T-helper 17 cell (primary cell): Measurements from ENCODE around the gene SSU72. TPM values are rescaled to one million over a fixed set of nuclear protein-coding genes. Genes with fewer than 3 reads are reported as not detected.

Experiments used
- ATAC-seq: fragments of 150-1000 bp; cut with Tn5 transposase; 2 replicates; pipeline ENCODE4 v1.10.0; 2021; ENCODE audit warnings: mild to moderate bottlenecking, moderate library complexity
- DNase-seq, 3 donors: peaks; one replicate each; pipeline versions ENCODE4 v3.0.0 to v3.0.0-alpha.2; 2020 to 2021
- H3K9me3 ChIP-seq: one replicate; pipeline ENCODE4 v1.7.0; 2013; ENCODE audit warnings: low read length, mild to moderate bottlenecking; ENCODE audit not compliant: control insufficient read depth, poor library complexity, severe bottlenecking
- H3K27ac Mint-ChIP-seq: one replicate; pipeline ENCODE4 v1.8.0; 2022; ENCODE audit warnings: mild to moderate bottlenecking, moderate library complexity, mixed read lengths
- H3K27me3 Mint-ChIP-seq: one replicate; pipeline ENCODE4 v1.8.0; 2022; ENCODE audit warnings: mixed read lengths
- H3K36me3 Mint-ChIP-seq: one replicate; pipeline ENCODE4 v1.8.0; 2022; ENCODE audit warnings: low read depth, mixed read lengths
- H3K4me1 Mint-ChIP-seq: one replicate; pipeline ENCODE4 v1.8.0; 2022; ENCODE audit warnings: mild to moderate bottlenecking, mixed read lengths
- H3K4me3 Mint-ChIP-seq: one replicate; pipeline ENCODE4 v1.8.0; 2022; ENCODE audit warnings: mild to moderate bottlenecking, moderate library complexity, mixed read lengths
- total RNA-seq, 4 donors: library from RNA in 2 of 4; stranded (reverse) in 2 of 4; gene quantifications; one replicate each; pipeline ENCODE4 v1.2.3 and lab custom pipeline; 2022 to 2026

The SSU72 gene
- total RNA-seq, 2 donors from 2014 or later, result 99.3 to 103 TPM

- peaks cover 10% of the 10 kb centered on the region for H3K4me1 Mint-ChIP-seq
- H3K27ac Mint-ChIP-seq, result no peak overlapping the region
- H3K27me3 Mint-ChIP-seq, result no peaks in the 10 kb centered on the region
- H3K36me3 Mint-ChIP-seq, result no peaks in the 10 kb centered on the region
- H3K4me3 Mint-ChIP-seq, result no peak overlapping the region
- ATAC-seq (no peak), DNase-seq (no peak)
- H3K9me3 ChIP-seq, result no peaks in the 10 kb centered on the region
Measured at GRCh38 chr1:1604374-1605033, 29.8 kb upstream of the SSU72 start.

GRCh38 chr1:1603671-1604373, 29.2 kb upstream of the SSU72 start:
- H3K27me3 Mint-ChIP-seq, result peaks cover 2% of the 10 kb centered on the region
- no peak overlapping the region for H3K4me3 Mint-ChIP-seq
- peaks cover 12% of the 10 kb centered on the region for H3K4me1 Mint-ChIP-seq
- H3K36me3 Mint-ChIP-seq, result no peaks in the 10 kb centered on the region
- no peak overlapping the region for H3K27ac Mint-ChIP-seq
- no peaks in the 10 kb centered on the region for H3K9me3 ChIP-seq
- no peak for ATAC-seq
- no peak for DNase-seq

GRCh38 chr1:1602968-1603506, 28.4 kb upstream of the SSU72 start:
- no peak overlapping the region for H3K27ac Mint-ChIP-seq

DNA sequence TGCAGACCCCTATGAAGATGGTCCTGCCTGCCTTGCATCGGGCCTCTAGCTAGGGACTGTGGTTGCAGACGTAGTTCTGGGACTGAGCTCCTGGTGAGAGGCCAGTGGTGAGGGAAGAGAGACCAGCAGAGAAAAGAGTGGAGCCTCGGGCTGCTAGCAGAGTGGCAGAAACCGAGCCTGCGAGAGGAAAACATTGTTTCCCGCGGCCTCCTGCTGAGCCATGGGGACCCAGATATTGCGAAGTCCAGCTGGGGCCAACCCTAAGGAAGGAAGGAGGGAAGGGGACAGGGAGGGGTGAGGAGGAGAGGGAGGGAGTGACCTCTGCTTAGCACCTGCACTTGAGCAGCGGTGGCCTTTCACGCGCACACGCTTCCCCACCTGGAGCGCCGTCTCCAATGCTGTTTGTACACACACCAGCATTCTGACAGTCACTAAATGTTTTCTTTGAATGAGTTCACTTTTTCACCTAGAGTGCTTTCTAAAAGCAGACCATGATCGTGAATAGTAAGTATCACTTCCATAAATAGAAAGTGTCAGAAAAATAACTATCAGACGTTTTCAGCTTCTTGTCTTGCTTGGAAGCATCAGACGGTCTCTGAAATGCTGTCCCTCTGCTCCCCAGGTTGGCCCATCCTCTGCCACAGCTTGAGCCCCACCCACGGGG, 27.8 kb upstream of the SSU72 start:
- H3K4me1 Mint-ChIP-seq, result peaks cover 10% of the 10 kb centered on the region
- ATAC-seq (no peak), DNase-seq (no peak)
- H3K9me3 ChIP-seq, result no peaks in the 10 kb centered on the region
- peaks cover 5% of the 10 kb centered on the region for H3K27me3 Mint-ChIP-seq
- H3K27ac Mint-ChIP-seq, result peak overlapping the region; percentile 21
- H3K36me3 Mint-ChIP-seq, result no peaks in the 10 kb centered on the region
- H3K4me3 Mint-ChIP-seq, result no peak overlapping the region

More at GRCh38 chr1:1602968-1603506, 28.4 kb upstream of the SSU72 start:
- H3K4me3 Mint-ChIP-seq, result no peak overlapping the region
- DNase-seq (no peak), ATAC-seq (no peak)
- peaks cover 14% of the 10 kb centered on the region for H3K4me1 Mint-ChIP-seq
- H3K27me3 Mint-ChIP-seq, result peaks cover 5% of the 10 kb centered on the region
- H3K36me3 Mint-ChIP-seq, result no peaks in the 10 kb centered on the region
- H3K9me3 ChIP-seq, result no peaks in the 10 kb centered on the region

DNA sequence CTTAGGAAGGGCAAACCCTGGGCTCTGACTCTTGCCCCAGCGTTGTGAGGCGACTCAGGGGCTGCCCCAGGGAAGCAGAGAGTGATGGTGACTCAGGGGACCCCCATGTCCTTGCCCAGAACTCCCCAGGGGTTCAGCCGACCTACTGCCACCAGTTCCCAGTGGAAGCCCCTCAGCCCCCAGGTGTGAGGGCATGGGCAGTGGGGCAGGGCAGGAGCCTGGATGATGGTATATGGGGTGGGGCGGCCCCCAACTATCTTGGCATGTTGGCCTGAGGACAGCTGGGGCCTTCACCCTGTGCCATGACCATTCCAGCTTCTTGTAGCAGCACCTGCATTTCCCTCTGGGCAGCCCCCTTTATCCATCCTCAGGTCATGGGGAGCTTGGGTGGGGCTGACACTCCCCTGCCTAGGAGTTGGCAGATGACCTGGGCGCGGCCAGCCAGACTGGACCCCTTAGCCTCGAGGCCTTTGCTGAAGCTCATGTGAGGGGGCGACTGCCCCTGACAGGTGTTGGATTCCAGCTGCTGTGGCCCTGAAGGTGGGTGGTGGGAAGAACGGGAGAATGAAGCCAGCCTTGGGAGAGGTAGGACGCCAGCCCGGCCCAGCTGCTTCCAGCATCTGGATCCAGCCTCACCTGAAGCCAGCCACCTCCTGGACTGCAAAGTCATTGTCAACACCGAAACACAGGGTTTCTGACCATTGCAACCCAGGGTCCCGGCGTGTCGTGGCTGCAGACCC, 27.1 kb upstream of the SSU72 start:
- no peak overlapping the region for H3K4me3 Mint-ChIP-seq
- H3K27me3 Mint-ChIP-seq, result peaks cover 5% of the 10 kb centered on the region
- no peak for ATAC-seq
- DNase-seq, result no peak
- peaks cover 4% of the 10 kb centered on the region for H3K4me1 Mint-ChIP-seq
- peak overlapping the region; percentile 21 for H3K27ac Mint-ChIP-seq
- H3K9me3 ChIP-seq, result no peaks in the 10 kb centered on the region
- H3K36me3 Mint-ChIP-seq, result no peaks in the 10 kb centered on the region

- DNase-seq (no peak), ATAC-seq (no peak)
- Mint-ChIP-seq H3K27me3 (peaks cover 5% of the 10 kb centered on the region), H3K4me3 (peak overlapping the region; percentile 77), H3K27ac (no peak overlapping the region), H3K36me3 (no peaks in the 10 kb centered on the region), H3K4me1 (peaks cover 3% of the 10 kb centered on the region)
- no peaks in the 10 kb centered on the region for H3K9me3 ChIP-seq
Measured at GRCh38 chr1:1600861-1601563, 26.3 kb upstream of the SSU72 start.

GRCh38 chr1:1599935-1600860, 25.5 kb upstream of the SSU72 start, which contains the start of gene FNDC10:
TSS of gene FNDC10 (minus strand) at chr1:1600135. CDS start at chr1:1600015, 120 bp downstream.
- peak within 1 kb of the TSS; percentile 70 for H3K27ac Mint-ChIP-seq
- DNase-seq, result no peak
- peaks cover 5% of the 10 kb centered on the region for H3K27me3 Mint-ChIP-seq

DNA sequence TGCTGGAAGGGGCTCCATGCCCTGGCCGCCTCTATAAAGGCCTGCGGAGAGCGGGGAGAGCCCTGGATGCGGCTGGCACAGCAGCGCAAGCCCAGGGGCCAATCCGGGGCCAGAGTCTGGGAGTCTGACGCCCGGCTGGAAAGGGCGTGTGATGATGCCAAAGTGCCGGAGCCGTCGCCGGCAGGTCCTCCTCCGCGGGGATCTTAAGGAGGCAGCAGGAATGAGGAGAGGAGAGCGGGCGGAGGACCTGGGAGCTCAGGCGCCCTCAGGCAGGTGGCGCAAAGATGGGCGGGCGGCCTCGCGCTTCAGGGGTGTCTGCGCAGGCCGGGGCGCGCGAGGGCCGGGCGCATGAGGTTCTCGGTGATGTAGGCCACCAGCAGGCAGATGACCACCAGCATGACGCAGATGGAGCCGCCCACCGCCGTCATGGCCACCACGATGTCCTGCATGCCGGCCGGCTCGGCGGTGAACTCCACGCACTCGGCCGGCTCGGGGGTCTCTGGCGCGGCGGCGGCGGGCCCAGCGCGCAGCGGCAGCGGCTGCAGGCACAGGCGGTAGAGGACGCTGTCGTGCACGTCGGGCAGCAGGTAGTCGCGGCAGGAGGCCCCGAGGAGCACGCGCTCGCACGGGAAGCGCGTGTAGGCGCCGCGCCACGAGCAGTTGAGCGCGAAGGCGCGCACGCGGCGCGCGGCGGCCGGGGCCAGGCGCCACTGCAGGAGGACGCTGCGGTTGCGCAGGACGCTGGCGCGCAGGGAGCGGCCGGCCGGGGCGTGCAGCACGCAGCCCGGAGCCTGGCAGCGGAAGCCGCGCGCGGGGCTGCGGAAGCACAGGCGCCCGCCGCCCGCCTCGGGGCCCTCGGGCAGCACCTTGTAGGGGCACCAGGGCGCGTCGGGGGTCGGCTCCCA, 24.6 kb upstream of the SSU72 start:
- Mint-ChIP-seq H3K36me3 (no peaks in the 10 kb centered on the region), H3K4me1 (peaks cover 3% of the 10 kb centered on the region), H3K4me3 (peak overlapping the region; percentile 88), H3K27me3 (peaks cover 5% of the 10 kb centered on the region), H3K27ac (peak overlapping the region; percentile 70)
- H3K9me3 ChIP-seq, result no peaks in the 10 kb centered on the region
- DNase-seq, result no peak
- peak; percentile 64 for ATAC-seq

More at GRCh38 chr1:1599935-1600860, 25.5 kb upstream of the SSU72 start, which contains the start of gene FNDC10:
- H3K9me3 ChIP-seq, result no peaks in the 10 kb centered on the region
- Mint-ChIP-seq H3K4me3 (peak within 1 kb of the TSS; percentile 88), H3K36me3 (no peaks in the 10 kb centered on the region), H3K4me1 (peaks cover 3% of the 10 kb centered on the region)
- ATAC-seq, result peak; percentile 52

DNA sequence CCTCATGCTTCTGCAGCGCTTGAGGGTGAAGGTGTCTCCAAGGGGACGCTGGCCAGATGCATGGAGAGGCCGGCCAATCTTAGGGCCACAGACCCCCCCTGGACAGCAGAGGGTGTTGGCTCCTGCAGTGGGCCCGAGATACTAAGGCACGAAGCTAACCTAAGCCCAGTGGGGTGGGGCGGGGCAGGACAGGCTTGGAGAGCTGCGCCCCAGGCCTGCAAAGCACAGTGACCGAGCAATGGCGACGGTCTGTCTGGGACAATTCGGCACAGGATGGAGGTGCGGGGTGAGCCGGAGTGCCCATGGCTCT, 24.0 kb upstream of the SSU72 start:
- no peaks in the 10 kb centered on the region for H3K9me3 ChIP-seq
- H3K4me3 Mint-ChIP-seq, result peak overlapping the region; percentile 88
- peaks cover 3% of the 10 kb centered on the region for H3K4me1 Mint-ChIP-seq
- peaks cover 5% of the 10 kb centered on the region for H3K27me3 Mint-ChIP-seq
- ATAC-seq, result no peak
- H3K36me3 Mint-ChIP-seq, result no peaks in the 10 kb centered on the region
- H3K27ac Mint-ChIP-seq, result peak overlapping the region; percentile 70
- DNase-seq, result no peak

DNA sequence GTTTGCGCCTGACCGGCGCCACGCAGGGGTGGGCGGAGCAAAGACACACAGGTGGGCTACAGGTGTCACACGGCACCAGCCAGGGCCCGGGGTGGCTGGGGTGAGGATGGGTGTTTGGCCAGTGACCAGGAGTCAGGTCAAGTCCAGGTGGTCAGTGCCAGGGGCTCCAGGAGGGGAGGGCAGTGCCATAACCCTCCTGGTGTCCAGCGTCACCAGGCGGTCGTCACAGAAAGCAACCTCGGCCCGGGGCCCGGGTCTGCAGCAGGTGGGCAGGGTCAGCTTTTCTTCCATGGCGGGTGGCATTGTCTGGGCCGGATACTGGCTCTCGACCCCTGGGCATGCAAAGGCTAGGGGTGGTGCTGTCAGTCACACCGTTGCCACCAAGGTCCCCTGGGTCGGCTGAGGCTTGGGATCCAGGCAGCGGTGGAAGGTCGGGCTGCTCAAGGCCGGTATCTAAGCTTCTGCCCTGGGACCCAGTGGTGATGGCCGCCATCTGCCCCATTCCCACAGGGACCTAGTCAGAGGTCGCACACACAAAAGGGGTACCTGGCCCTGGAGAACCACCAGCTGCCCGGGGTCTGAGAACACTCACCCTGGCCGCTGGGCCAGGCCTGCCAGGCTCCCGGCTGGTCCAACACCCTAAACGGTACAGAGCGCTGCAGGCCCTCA, 23.5 kb upstream of the SSU72 start:
- ATAC-seq, result no peak

More for the DNA sequence above, 23.5 kb upstream of the SSU72 start:
- no peaks in the 10 kb centered on the region for H3K9me3 ChIP-seq
- DNase-seq, result no peak
- H3K27ac Mint-ChIP-seq, result peak overlapping the region; percentile 70
- H3K27me3 Mint-ChIP-seq, result peaks cover 5% of the 10 kb centered on the region
- peak overlapping the region; percentile 88 for H3K4me3 Mint-ChIP-seq
- H3K36me3 Mint-ChIP-seq, result no peaks in the 10 kb centered on the region
- H3K4me1 Mint-ChIP-seq, result peaks cover 3% of the 10 kb centered on the region
